HG02798 (cell line): ENCODE data around the gene TSEN34.
"Not testable (repeated sequence)": the region's sequence is repeated elsewhere in the genome, so short reads cannot be mapped to it uniquely, and the experiment has no call there.

Source experiments
- ATAC-seq: cut with Tn5 transposase; IDR thresholded peaks from one replicate; pipeline ENCODE4 v1.9.1; 2021; ENCODE audit warnings: mild to moderate bottlenecking; ENCODE audit not compliant: unreplicated experiment, poor library complexity

The TSEN34 gene

DNA sequence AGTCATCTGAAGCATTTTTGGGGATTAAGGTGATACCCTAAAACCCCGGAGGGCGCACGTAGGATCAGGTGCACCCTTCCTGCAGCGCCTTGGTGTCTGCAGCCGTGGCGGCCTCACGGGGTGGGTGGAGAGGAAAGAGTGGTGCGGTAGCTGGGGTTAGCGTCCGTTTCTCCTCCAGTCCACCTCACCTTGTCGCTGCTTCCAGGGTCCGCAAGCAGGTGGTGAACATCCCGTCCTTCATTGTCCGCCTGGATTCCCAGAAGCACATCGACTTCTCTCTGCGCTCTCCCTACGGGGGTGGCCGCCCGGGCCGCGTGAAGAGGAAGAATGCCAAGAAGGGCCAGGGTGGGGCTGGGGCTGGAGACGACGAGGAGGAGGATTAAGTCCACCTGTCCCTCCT is 16.1 kb downstream of the TSEN34 start:
- not testable (repeated sequence) for ATAC-seq

DNA sequence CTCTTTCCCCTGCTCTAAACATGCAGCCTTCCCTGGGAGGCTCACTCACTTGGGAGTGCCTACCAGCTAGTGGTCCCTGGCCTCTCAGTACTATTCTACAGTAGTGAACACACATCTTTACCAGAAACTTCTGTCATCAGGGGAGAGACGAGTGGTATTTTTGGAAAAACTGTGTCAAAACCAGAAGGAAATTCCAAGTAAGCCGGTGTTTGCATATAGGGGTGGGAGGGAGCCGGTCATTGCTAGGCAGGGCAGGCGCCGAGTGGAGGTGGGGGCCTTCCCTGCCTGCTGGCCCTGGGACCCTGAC is 16.5 kb downstream of the TSEN34 start:
- ATAC-seq: no peak

- ATAC-seq: peak; percentile 36
Measured at GRCh38 chr19:54207983-54208783, 17.1 kb downstream of the TSEN34 start.

GRCh38 chr19:54208784-54209057 is 17.6 kb downstream of the TSEN34 start:
- ATAC-seq: no peak

- no peak for ATAC-seq
Measured at GRCh38 chr19:54209058-54209810, 18.1 kb downstream of the TSEN34 start.

GRCh38 chr19:54209811-54210494 is 18.8 kb downstream of the TSEN34 start:
- no peak for ATAC-seq

- ATAC-seq: no peak
Measured at GRCh38 chr19:54211235-54211634, 20.1 kb downstream of the TSEN34 start.

DNA sequence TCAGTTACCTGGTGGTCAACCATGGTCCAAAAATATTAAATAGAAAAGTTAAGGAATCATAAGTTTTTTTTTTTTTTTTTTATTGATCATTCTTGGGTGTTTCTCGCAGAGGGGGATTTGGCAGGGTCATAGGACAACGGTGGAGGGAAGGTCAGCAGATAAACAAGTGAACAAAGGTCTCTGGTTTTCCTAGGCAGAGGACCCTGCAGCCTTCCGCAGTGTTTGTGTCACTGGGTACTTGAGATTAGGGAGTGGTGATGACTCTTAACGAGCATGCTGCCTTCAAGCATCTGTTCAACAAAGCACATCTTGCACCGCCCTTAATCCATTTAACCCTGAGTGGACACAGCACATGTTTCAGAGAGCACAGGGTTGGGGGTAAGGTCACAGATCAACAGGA is 23.1 kb downstream of the TSEN34 start:
- not testable (repeated sequence) for ATAC-seq

GRCh38 chr19:54214734-54215133 is 23.6 kb downstream of the TSEN34 start:
- not testable (repeated sequence) for ATAC-seq

GRCh38 chr19:54216869-54217268 is 25.8 kb downstream of the TSEN34 start:
- no peak for ATAC-seq

DNA sequence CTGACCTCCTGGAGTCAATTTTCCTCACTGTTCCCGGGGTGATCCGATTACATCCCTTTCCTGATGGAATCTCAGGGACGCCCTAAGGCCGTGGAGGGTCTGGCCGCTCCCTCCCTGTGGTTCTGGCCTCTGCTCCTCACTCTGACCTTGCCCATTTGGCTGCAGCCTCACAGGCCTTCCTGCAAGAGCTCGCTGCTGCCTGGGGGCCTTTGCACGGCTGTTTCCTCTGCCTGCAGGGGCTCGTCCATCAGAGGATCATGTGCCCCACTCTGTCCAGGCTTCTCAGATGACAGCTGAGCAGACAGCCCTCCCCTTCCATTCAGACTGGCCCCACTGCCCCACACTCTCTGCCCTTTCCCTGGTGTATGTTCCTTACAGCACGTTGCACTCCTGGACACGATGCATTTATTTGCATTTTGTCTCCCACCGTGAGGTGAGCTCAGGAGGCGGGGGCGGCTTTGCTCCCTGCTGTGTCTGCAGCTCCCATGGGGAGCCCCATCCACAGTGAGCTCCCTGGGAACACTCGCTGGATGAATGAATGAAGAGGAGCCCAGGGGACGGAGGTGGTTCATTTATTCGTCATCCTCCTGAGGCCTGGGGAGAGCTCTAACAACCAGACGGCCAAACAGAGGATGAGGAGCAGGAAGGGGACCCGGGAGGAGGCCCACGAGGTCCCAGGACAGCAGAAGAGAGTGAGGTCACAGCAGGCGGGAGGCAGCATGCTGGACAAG is 26.6 kb downstream of the TSEN34 start:
- not testable (repeated sequence) for ATAC-seq

GRCh38 chr19:54218259-54218658 is 27.2 kb downstream of the TSEN34 start:
- ATAC-seq: no peak

DNA sequence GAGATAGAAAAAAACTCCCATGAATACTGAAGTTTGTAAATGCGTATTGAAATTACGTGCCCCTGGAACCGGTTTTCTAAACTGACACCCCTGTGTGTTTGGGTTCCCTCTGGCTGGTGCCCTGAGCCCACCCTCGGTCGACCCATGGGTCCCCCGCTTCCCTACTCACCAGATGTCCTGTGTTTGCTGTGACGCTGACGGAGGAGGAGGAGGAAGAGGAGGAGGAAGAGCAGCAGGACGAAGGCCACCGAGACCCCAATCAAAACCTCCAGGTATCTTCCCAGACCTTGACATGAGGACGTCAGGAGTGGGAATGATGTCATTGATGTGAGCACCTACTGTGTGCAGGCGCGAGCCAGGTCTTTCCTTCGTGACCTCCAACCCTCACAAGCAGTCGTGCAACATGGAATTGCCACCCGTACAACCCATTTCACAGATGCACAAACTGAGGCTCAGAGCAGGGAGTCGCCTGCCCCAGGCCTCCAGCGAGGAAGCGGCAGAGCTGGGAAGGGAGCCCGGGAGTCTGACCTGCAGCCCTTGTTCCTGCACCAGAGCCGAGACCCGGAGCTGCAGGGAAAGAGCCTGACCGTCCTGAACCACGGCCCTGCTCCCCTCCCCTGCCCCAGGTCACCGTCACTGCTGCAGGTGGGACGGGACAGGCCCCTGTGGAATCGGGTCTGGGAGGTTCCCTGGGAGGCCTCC is 28.0 kb downstream of the TSEN34 start:
- ATAC-seq: no peak

- ATAC-seq: not testable (repeated sequence)
Measured at GRCh38 chr19:54219702-54220101, 28.6 kb downstream of the TSEN34 start.

GRCh38 chr19:54221947-54222346 is 30.8 kb downstream of the TSEN34 start:
- ATAC-seq: not testable (repeated sequence)

GRCh38 chr19:54222474-54223276 is 31.6 kb downstream of the TSEN34 start, which contains the start of gene LILRB3:
TSS of gene LILRB3 (minus strand) at chr19:54223007. CDS start at chr19:54222976, 31 bp downstream.
- not testable (repeated sequence) for ATAC-seq

- not testable (repeated sequence) for ATAC-seq
Measured at GRCh38 chr19:54223277-54223936, 32.3 kb downstream of the TSEN34 start.

DNA sequence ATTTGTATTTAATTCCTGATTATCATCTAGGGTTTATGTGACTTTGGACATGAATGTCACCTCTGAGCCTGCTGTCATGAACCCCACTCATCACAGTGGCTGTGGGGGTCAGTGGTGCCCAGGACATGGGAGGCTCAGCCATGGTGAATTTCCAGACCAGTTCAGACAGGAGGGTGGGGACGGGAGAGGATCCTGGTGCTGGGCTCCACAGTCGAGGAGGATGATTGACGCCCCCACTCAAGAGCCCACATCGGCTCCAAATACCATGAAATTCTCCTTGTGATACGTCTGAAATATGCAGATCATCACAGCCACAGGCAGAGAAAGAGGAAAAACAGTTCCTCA is 32.8 kb downstream of the TSEN34 start:
- not testable (repeated sequence) for ATAC-seq

DNA sequence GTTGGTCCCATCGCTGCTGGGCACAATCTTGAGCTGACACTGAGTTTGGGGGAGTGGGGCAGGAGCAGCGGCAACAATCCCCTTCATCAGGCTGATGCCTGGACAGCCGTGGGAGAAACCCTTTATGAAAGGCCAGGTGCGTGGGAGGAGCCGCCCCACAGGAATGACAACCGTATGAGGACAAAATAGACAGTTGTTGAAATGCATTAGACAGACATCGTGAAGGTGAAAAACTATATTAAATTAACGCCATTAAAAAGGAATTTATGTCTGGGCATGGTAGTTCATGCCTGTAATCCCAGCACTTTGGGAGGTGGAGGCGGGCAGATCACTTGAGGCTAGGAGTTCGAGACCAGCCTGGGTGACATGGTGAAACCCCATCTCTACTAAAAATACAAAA is 33.5 kb downstream of the TSEN34 start:
- ATAC-seq: not testable (repeated sequence)
